ENCODE results near the gene ATP8A1.
A peak's percentile ranks its signal among the peaks of the same experiment; 100 is the strongest.

ATP8A1 gene

GRCh38 chr4:42624551-42624950 is 32.4 kb downstream of the ATP8A1 start:
- DNase-seq = no peak

- DNase-seq = no peak
These were observed 38.9 kb downstream of the ATP8A1 start for GRCh38 chr4:42618023-42618422.

GRCh38 chr4:42617030-42617429 is 39.9 kb downstream of the ATP8A1 start:
- DNase-seq = no peak

- DNase-seq = no peak
These were observed 40.3 kb downstream of the ATP8A1 start for GRCh38 chr4:42616572-42616971.

- no peak for DNase-seq
These were observed 41.7 kb downstream of the ATP8A1 start for GRCh38 chr4:42615131-42615763.

- no peak for DNase-seq
These were observed 44.0 kb downstream of the ATP8A1 start for GRCh38 chr4:42612898-42613297.

- DNase-seq = no peak
These were observed 46.0 kb downstream of the ATP8A1 start for GRCh38 chr4:42610941-42611340.

- no peak for DNase-seq
These were observed 47.9 kb downstream of the ATP8A1 start for GRCh38 chr4:42609051-42609450.

GRCh38 chr4:42608551-42608950 is 48.4 kb downstream of the ATP8A1 start:
- no peak for DNase-seq

- no peak for DNase-seq
These were observed 49.7 kb downstream of the ATP8A1 start for GRCh38 chr4:42607011-42607726.

GRCh38 chr4:42605264-42605663 is 51.6 kb downstream of the ATP8A1 start:
- no peak for DNase-seq

GRCh38 chr4:42603862-42604261 is 53.0 kb downstream of the ATP8A1 start:
- no peak for DNase-seq

GRCh38 chr4:42600578-42600977 is 56.3 kb downstream of the ATP8A1 start:
- no peak for DNase-seq

- no peak for DNase-seq
These were observed 60.0 kb downstream of the ATP8A1 start for GRCh38 chr4:42596918-42597317.

GRCh38 chr4:42594888-42595287 is 62.0 kb downstream of the ATP8A1 start:
- DNase-seq = no peak

GRCh38 chr4:42588909-42589308 is 68.0 kb downstream of the ATP8A1 start:
- no peak for DNase-seq

GRCh38 chr4:42586775-42587174 is 70.1 kb downstream of the ATP8A1 start:
- DNase-seq = no peak

GRCh38 chr4:42579903-42580302 is 77.0 kb downstream of the ATP8A1 start:
- peak; percentile 8 for DNase-seq

GRCh38 chr4:42578187-42578586 is 78.7 kb downstream of the ATP8A1 start:
- DNase-seq = no peak

GRCh38 chr4:42574870-42575430 is 82.0 kb downstream of the ATP8A1 start:
- no peak for DNase-seq

- DNase-seq = no peak
These were observed 83.7 kb downstream of the ATP8A1 start for GRCh38 chr4:42573249-42573648.

- DNase-seq = no peak
These were observed 86.7 kb downstream of the ATP8A1 start for GRCh38 chr4:42570221-42570620.

- peak; percentile 72 for DNase-seq
These were observed 88.2 kb downstream of the ATP8A1 start for GRCh38 chr4:42568610-42569207.

GRCh38 chr4:42566835-42567234 is 90.1 kb downstream of the ATP8A1 start:
- no peak for DNase-seq
